CD8-positive, alpha-beta memory T cell (primary cell): ENCODE results near the gene TNIP2. TPM values are rescaled to one million over a fixed set of nuclear protein-coding genes. Genes with fewer than 3 reads are reported as not detected.
"Not testable (repeated sequence)": the region's sequence is repeated elsewhere in the genome, so short reads cannot be mapped to it uniquely, and the experiment has no call there.

Experiments
- CTCF ChIA-PET: fragments of 350-600 bp; sonication (Branson Sonifier 250); formaldehyde crosslinking; loops from one replicate; lab custom pipeline; 2021; ENCODE audit warnings: antibody characterized with exemption; lab: Charles Lee
- POLR2A ChIA-PET: fragments of 350-600 bp; sonication (Branson Sonifier 250); formaldehyde crosslinking; loops from one replicate; lab custom pipeline; 2021; ENCODE audit warnings: antibody characterized with exemption; lab: Charles Lee
- DNase-seq, 5 donors: peaks; one replicate each; pipeline versions ENCODE4 v3.0.0 to v3.0.0-alpha.2; 2020 to 2022; ENCODE audit warnings: mixed read lengths in 1 of 5
- H3K27ac ChIP-seq: one replicate; pipeline ENCODE4 v1.7.0; 2013; ENCODE audit warnings: low read depth, mild to moderate bottlenecking, low read length, moderate library complexity
- H3K27me3 ChIP-seq: 2 replicates; pipeline ENCODE4 v1.7.0; 2013; ENCODE audit warnings: low read length, mild to moderate bottlenecking; ENCODE audit not compliant: insufficient read depth, poor library complexity, severe bottlenecking
- H3K36me3 ChIP-seq: 2 replicates; pipeline ENCODE4 v1.7.0; 2013; ENCODE audit warnings: mild to moderate bottlenecking, low read length, moderate library complexity; ENCODE audit not compliant: insufficient read depth
- H3K4me1 ChIP-seq: 2 replicates; pipeline ENCODE4 v1.7.0; 2013; ENCODE audit warnings: mild to moderate bottlenecking, low read length, moderate library complexity; ENCODE audit not compliant: insufficient read depth
- H3K4me3 ChIP-seq: 2 replicates; pipeline ENCODE4 v1.7.0; 2013; ENCODE audit warnings: mild to moderate bottlenecking, low read length
- H3K9me3 ChIP-seq: 2 replicates; pipeline ENCODE4 v1.7.0; 2013; ENCODE audit warnings: mild to moderate bottlenecking, low read length
- H3K27ac Mint-ChIP-seq, 8 donors: one replicate each; pipeline ENCODE4 v1.8.0; 2020 to 2021; ENCODE audit warnings: mixed read lengths in 8 of 8, mild to moderate bottlenecking in 6 of 8, inconsistent platforms in 3 of 8, moderate library complexity in 3 of 8
- H3K27me3 Mint-ChIP-seq, 2 donors: one replicate each; pipeline ENCODE4 v1.8.0; 2020 to 2021; ENCODE audit warnings: mixed read lengths in 2 of 2, mild to moderate bottlenecking in 1 of 2, moderate library complexity in 1 of 2
- H3K36me3 Mint-ChIP-seq, 3 donors: one replicate each; pipeline ENCODE4 v1.8.0; 2020 to 2021; ENCODE audit warnings: mixed read lengths in 3 of 3, inconsistent platforms in 1 of 3, mild to moderate bottlenecking in 1 of 3
- H3K4me1 Mint-ChIP-seq, 3 donors: one replicate each; pipeline ENCODE4 v1.8.0; 2020 to 2021; ENCODE audit warnings: mixed read lengths in 3 of 3, inconsistent platforms in 1 of 3, mild to moderate bottlenecking in 1 of 3
- H3K4me3 Mint-ChIP-seq, 7 donors: one replicate each; pipeline ENCODE4 v1.8.0; 2020 to 2021; ENCODE audit warnings: mixed read lengths in 7 of 7, mild to moderate bottlenecking in 6 of 7, moderate library complexity in 4 of 7, inconsistent platforms in 2 of 7
- H3K9me3 Mint-ChIP-seq, 5 donors: one replicate each; pipeline ENCODE4 v1.8.0; 2020 to 2022; ENCODE audit warnings: mixed read lengths in 5 of 5, mild to moderate bottlenecking in 3 of 5, moderate library complexity in 2 of 5, inconsistent platforms in 1 of 5
- polyA plus RNA-seq: library from polyadenylated mRNA; unstranded; fragments of 300-500 nt; fragmentation: Illumina TruSeq; gene quantifications from one replicate; pipeline ENCODE4 v1.2.3, GENCODE V29; 2021
- total RNA-seq, 2 experiments: library from RNA; stranded (reverse); gene quantifications; one replicate each; pipeline ENCODE4 v1.2.3, GENCODE V29; 2021

Gene TNIP2
- total and polyA plus RNA-seq, 3 experiments from 2014 or later: 57.4 to 92.3 (median 87.7) TPM

DNA sequence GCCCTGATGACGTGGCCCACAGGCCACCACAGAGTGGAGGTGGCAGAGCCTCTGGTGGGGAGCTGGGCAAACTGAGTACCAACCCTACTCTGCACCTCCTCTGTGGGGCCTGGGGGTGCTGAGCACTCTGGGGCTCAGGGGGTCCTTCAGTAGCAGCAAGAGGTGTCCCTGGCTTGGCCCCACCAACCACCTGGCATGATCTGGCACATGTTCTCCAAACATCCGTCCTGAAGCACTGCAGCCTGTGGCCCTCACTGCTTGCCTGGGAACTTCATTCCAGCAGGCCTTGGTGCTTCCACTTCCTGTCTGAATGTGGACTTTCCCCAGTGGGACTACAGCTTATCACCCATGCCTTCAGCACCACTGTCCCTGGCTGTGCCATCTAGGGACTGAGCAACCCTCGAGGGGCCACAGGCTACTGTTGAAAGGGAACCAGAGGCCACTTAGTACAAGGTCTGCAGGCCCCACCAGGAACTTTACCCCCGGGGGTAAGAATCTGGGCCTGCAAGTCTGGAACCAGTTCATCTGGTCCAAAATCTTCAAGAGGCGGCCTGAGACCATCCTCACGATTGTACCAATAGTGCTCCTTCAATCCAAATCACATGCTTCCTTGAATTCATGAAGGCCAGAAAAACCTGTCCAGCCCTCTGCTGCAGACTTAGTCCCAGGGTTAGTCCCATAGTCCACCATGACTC lies 13.2 kb downstream of the TNIP2 start:
- no peaks in the 10 kb centered on the region for H3K9me3 ChIP-seq
- peaks cover 33% of the 10 kb centered on the region for H3K36me3 ChIP-seq
- Mint-ChIP-seq H3K4me1 (peaks cover 26 to 28% (median 27%) of the 10 kb centered on the region in 3 donors), H3K9me3 (no peaks in the 10 kb centered on the region), H3K4me3 (no peak overlapping the region), H3K27ac (peak overlapping the region in 7 of 8 donors; percentile 36 to 98 (median 63)), H3K27me3 (peaks cover 0 to 2% of the 10 kb centered on the region in 2 donors), H3K36me3 (peaks cover 4 to 77% (median 5%) of the 10 kb centered on the region in 3 donors)
- ChIA-PET POLR2A (no interaction called here), CTCF (interaction anchor here (1.4 kb wide), 1 partner anchor 22 kb away, joined by 3 read pairs; no protein-coding TSS in a partner anchor)
- H3K4me3 ChIP-seq: no peak overlapping the region
- no peak overlapping the region for H3K27ac ChIP-seq
- H3K4me1 ChIP-seq: peaks cover 18% of the 10 kb centered on the region
- no peak for DNase-seq
- no peaks in the 10 kb centered on the region for H3K27me3 ChIP-seq

DNA sequence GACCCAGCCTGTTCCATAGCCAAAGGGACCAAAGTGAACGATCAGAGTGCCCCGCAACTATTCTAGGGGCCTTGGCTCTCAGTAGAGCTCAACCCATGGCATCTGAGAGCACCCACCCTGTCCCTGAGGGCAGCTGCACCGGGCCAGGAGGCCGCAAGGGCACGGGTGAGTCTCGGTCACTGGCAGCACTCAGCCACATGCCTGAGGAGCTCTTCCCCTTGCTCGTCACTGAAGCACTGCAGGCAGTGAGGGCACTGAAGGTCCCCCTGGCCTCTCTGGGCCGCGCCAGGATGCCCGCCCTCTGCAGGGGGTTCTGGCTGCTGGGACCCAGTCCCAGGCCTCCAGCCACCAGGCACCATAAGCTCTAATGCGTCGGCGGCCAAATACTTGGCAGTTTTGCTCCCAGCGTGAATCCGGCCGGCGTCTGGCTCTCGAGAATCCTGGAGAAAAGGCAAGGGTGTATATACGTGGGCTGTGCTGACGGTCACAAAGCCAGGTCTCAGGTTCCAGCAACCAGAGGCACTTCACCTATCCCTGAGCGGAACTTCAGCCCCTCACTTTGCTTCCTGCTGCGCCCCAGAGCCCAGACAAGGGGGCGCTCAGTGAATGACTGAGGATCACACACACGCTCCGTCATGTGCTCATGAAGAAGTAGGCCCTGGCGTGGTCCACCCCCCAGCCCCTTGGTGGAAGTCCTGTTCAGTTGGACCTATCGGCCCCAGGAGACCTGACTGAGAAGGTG lies 13.9 kb downstream of the TNIP2 start:
- Histone ChIP-seq H3K36me3 (peaks cover 33% of the 10 kb centered on the region), H3K27ac (no peak overlapping the region), H3K4me3 (no peak overlapping the region), H3K9me3 (no peaks in the 10 kb centered on the region), H3K4me1 (peaks cover 18% of the 10 kb centered on the region), H3K27me3 (no peaks in the 10 kb centered on the region)
- Mint-ChIP-seq H3K9me3 (no peaks in the 10 kb centered on the region), H3K27ac (peak overlapping the region in 3 of 8 donors; percentile 61 to 92 (median 75)), H3K36me3 (peaks cover 0 to 70% (median 3%) of the 10 kb centered on the region in 3 donors), H3K4me3 (no peak overlapping the region), H3K4me1 (peaks cover 19 to 20% (median 19%) of the 10 kb centered on the region in 3 donors), H3K27me3 (peaks cover 0 to 2% of the 10 kb centered on the region in 2 donors)
- no peak for DNase-seq
- ChIA-PET CTCF (interaction anchor here (1.4 kb wide), 1 partner anchor 22 kb away, joined by 3 read pairs; no protein-coding TSS in a partner anchor), POLR2A (no interaction called here)

GRCh38 chr4:2741626-2742025 lies 14.5 kb downstream of the TNIP2 start:
- H3K27ac Mint-ChIP-seq: peak overlapping the region in 7 of 8 donors; percentile 20 to 92 (median 61)
- no peak overlapping the region for H3K4me3 ChIP-seq
- H3K27me3 ChIP-seq: no peaks in the 10 kb centered on the region
- H3K4me1 Mint-ChIP-seq: peaks cover 14 to 15% (median 14%) of the 10 kb centered on the region in 3 donors
- H3K9me3 Mint-ChIP-seq: peaks cover 0 to 3% (median 2%) of the 10 kb centered on the region in 5 donors
- H3K4me1 ChIP-seq: peaks cover 11% of the 10 kb centered on the region
- H3K36me3 Mint-ChIP-seq: peaks cover 2 to 64% (median 3%) of the 10 kb centered on the region in 3 donors
- no peaks in the 10 kb centered on the region for H3K27me3 Mint-ChIP-seq
- H3K27ac ChIP-seq: no peak overlapping the region
- H3K36me3 ChIP-seq: peaks cover 27% of the 10 kb centered on the region
- CTCF ChIA-PET: interaction anchor here (1.4 kb wide), 1 partner anchor 23 kb away, joined by 3 read pairs; no protein-coding TSS in a partner anchor
- no peak for DNase-seq
- no peak overlapping the region for H3K4me3 Mint-ChIP-seq
- no peaks in the 10 kb centered on the region for H3K9me3 ChIP-seq
- POLR2A ChIA-PET: no interaction called here

DNA sequence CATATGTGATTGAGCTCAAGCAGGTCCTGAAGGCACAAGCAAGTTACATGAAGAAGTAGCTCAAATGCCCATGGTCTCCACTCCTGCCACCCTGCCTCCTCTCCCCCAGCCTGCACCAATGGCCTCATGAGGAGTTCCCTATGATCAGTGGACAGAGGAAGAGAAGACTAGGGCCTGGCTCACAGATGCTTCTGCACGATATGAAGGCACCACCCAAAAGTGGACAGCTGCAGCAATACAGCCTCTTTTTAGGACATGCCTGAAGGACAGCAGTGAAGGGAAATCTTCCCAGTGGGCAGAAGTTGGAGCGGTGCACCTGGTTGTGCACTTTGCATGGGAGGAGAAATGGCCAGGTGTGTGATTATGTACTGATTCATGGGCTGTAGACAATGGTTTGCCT lies 17.8 kb downstream of the TNIP2 start:
- H3K27ac ChIP-seq, H3K4me1 ChIP-seq, H3K36me3 ChIP-seq, POLR2A ChIA-PET, H3K27me3 ChIP-seq, CTCF ChIA-PET, H3K27me3 Mint-ChIP-seq, DNase-seq, H3K4me3 ChIP-seq, H3K4me1 Mint-ChIP-seq, H3K9me3 ChIP-seq: not testable (repeated sequence)
- H3K27ac Mint-ChIP-seq: peak overlapping the region in 4 of 8 donors; percentile 3 to 59 (median 52)
- peak overlapping the region in 1 of 7 donors; percentile 35 for H3K4me3 Mint-ChIP-seq
- peaks cover 10 to 47% (median 22%) of the 10 kb centered on the region in 3 donors for H3K36me3 Mint-ChIP-seq
- peaks cover 2 to 16% (median 13%) of the 10 kb centered on the region in 5 donors for H3K9me3 Mint-ChIP-seq

- peaks cover 10% of the 10 kb centered on the region for H3K36me3 ChIP-seq
- Mint-ChIP-seq H3K9me3 (peaks cover 2 to 16% (median 13%) of the 10 kb centered on the region in 5 donors), H3K4me3 (no peak overlapping the region), H3K27ac (peak overlapping the region in 1 of 8 donors; percentile 5), H3K27me3 (no peaks in the 10 kb centered on the region), H3K4me1 (peaks cover 0 to 5% (median 0%) of the 10 kb centered on the region in 3 donors), H3K36me3 (peaks cover 13 to 43% (median 31%) of the 10 kb centered on the region in 3 donors)
- ChIA-PET POLR2A (no interaction called here), CTCF (no interaction called here)
- no peak overlapping the region for H3K27ac ChIP-seq
- no peaks in the 10 kb centered on the region for H3K4me1 ChIP-seq
- no peak overlapping the region for H3K4me3 ChIP-seq
- DNase-seq: no peak
- no peaks in the 10 kb centered on the region for H3K27me3 ChIP-seq
- H3K9me3 ChIP-seq: peaks cover 6% of the 10 kb centered on the region
Measured at GRCh38 chr4:2735869-2736268, 20.3 kb downstream of the TNIP2 start.

DNA sequence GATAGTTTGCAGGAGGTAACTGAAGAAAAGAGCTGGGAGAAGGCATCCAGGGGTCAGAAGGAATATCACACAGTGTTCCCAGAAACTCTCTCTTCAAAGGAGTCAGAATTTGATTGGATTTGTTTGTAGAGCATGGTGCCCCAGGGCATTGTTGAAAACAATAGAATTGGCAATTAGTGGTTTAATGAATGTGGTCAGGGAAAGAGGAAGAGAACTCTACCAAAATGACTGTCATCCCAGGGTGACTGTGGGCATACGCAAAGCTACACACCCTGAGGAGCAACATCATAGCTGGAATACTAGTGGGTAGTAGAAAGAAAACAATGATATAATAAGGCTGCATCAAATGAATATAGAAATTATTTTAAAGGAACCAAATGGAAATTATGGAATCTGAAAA lies 21.5 kb downstream of the TNIP2 start:
- Histone ChIP-seq H3K9me3 (peaks cover 6% of the 10 kb centered on the region), H3K4me1 (no peaks in the 10 kb centered on the region), H3K27me3 (no peaks in the 10 kb centered on the region), H3K27ac (no peak overlapping the region), H3K36me3 (peaks cover 10% of the 10 kb centered on the region), H3K4me3 (no peak overlapping the region)
- Mint-ChIP-seq H3K4me3 (no peak overlapping the region), H3K4me1 (peaks cover 0 to 3% (median 0%) of the 10 kb centered on the region in 3 donors), H3K36me3 (peaks cover 13 to 41% (median 31%) of the 10 kb centered on the region in 3 donors), H3K9me3 (peaks cover 2 to 16% (median 13%) of the 10 kb centered on the region in 5 donors), H3K27me3 (no peaks in the 10 kb centered on the region), H3K27ac (peak overlapping the region in 5 of 8 donors; percentile 2 to 52 (median 12))
- CTCF ChIA-PET: no interaction called here
- POLR2A ChIA-PET: no interaction called here
- no peak for DNase-seq

- POLR2A ChIA-PET: no interaction called here
- Mint-ChIP-seq H3K4me3 (no peak overlapping the region), H3K27me3 (no peaks in the 10 kb centered on the region), H3K9me3 (peaks cover 2 to 16% (median 13%) of the 10 kb centered on the region in 5 donors), H3K4me1 (peaks cover 0 to 3% (median 0%) of the 10 kb centered on the region in 3 donors), H3K36me3 (peaks cover 13 to 47% (median 31%) of the 10 kb centered on the region in 3 donors), H3K27ac (peak overlapping the region in 3 of 8 donors; percentile 12 to 82 (median 33))
- Histone ChIP-seq H3K36me3 (peaks cover 10% of the 10 kb centered on the region), H3K9me3 (peaks cover 6% of the 10 kb centered on the region), H3K4me3 (no peak overlapping the region), H3K27ac (no peak overlapping the region), H3K27me3 (no peaks in the 10 kb centered on the region), H3K4me1 (no peaks in the 10 kb centered on the region)
- DNase-seq: no peak
- CTCF ChIA-PET: no interaction called here
Measured at GRCh38 chr4:2733844-2734574, 22.1 kb downstream of the TNIP2 start.
